CD4-positive, alpha-beta T cell treated with Interleukin-6 for 4 hours (primary cell): ENCODE data around the gene CNPPD1.
A peak's percentile ranks its signal among the peaks of the same experiment; 100 is the strongest.
"Not testable (repeated sequence)": the region's sequence is repeated elsewhere in the genome, so short reads cannot be mapped to it uniquely, and the experiment has no call there.

Experiments used
- DNase-seq: peaks from one replicate; pipeline ENCODE4 v3.0.0-alpha.2; 2020; ENCODE audit warnings: mixed read lengths

The CNPPD1 gene

GRCh38 chr2:219207884-219208740 is 31.4 kb upstream of the CNPPD1 start:
- no peak for DNase-seq

GRCh38 chr2:219207134-219207883 is 30.6 kb upstream of the CNPPD1 start:
- no peak for DNase-seq

DNA sequence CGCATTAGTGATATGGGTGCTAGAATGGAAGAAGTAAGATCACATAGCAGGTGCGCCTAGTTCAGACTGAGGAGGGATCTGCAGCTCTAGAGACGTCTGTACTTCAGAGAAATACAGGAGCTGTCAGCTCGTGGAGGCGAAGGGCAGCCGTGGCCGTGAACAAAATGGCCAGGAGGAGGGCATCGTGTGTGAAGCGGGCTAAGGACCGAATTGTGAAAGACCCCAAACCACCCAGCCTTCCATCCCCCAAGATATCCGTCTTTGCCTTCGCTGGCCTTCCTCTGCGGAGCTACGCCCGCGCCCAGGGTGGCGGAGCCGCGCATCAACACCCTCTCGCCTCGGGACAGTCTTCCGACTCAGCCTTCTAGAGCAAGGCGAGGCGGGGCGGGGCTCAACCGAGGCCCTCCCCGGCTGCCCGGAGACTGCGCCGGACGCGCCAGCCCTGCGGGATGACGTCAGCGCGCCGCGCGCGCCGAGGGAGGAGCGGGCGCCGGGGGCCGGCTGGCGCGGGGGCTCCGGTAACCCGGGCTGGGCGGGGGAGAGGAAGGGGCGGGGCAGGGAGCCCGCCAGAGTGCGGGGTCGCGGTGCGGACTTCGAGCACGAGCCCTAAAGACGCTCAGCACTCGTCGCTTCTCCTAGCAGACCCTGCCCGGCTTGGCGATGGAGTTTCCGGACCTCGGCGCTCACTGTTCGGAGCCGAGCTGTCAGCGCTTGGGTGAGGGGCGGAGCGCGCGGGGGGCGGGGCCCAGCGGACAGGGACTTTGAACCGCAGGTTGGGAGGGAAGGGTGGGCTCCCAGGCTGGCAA is 29.8 kb upstream of the CNPPD1 start, which contains the start of gene ZFAND2B:
TSS of gene ZFAND2B (plus strand) at position 455 of the 806 bp plus-strand sequence. CDS start at position 661, 206 bp downstream.
- DNase-seq = peak; percentile 97

DNA sequence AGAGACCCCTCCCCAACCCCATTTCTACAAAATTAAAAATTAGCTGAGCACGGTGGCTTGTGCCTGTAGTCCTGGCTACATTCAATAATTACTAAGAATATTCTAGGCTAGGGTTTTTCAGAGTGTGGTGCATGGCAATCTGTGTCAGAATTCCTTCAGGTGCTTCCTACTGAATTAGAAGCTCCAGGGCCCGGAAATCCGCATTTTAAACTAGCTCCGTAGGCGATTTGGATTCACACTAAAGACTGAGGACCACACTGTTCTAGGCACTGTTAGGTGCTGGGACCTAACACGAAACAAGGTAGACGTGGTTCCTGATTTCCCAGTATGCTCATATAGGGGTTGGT is 29.2 kb upstream of the CNPPD1 start:
- no peak for DNase-seq

DNA sequence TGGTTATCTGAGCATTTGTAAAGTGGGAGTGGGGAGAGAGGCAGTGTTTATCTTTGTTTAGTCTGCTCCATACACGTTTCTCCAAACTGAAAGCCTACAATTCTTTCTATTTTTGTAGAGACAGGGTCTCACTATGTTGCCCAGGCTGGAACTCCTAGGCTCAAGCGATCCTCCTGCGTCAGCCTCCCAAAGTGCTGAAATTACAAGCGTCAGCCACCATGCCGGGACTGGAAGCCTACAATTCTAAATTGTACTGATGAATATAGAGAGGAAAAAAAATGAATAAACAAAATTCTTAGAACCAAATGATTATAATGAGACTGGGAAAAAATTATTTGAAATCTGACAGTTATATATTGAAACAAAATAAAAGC is 28.4 kb upstream of the CNPPD1 start:
- no peak for DNase-seq

DNA sequence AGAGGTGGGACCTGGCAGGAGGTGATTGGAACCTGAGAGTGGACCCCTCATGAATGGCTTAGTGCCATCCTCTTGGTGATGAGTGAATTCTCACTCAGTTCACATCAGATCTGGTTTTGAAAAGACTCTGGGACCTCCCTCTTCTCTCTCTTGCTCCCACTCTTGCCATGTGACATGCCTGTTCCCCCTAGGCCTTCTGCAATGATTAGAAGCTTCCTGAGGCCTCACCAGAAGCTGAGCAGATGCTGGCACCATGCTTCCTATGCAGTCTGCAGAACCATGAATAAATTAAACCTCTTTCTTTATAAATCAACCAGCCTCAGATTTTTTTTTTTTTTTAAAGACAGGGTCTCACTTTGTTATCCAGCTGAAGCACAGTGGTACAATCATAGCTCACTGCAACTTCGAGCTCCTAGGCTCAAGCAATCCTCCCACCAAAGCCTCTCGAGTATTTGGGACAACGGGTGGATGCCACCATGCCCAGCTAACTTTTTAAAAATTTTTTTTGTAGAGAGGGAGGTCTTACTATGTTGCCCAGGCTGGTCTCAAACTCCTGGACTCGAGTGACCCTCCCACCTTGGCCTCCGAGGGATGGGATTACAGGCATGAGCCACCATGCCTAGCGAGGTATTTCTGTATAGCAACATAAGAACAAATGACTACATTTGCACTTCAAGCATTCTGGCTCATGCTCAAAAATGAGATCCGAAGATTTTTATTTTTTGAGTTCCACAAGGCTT is 27.9 kb upstream of the CNPPD1 start:
- DNase-seq = no peak

GRCh38 chr2:219201331-219201730 is 24.6 kb upstream of the CNPPD1 start:
- DNase-seq = not testable (repeated sequence)

DNA sequence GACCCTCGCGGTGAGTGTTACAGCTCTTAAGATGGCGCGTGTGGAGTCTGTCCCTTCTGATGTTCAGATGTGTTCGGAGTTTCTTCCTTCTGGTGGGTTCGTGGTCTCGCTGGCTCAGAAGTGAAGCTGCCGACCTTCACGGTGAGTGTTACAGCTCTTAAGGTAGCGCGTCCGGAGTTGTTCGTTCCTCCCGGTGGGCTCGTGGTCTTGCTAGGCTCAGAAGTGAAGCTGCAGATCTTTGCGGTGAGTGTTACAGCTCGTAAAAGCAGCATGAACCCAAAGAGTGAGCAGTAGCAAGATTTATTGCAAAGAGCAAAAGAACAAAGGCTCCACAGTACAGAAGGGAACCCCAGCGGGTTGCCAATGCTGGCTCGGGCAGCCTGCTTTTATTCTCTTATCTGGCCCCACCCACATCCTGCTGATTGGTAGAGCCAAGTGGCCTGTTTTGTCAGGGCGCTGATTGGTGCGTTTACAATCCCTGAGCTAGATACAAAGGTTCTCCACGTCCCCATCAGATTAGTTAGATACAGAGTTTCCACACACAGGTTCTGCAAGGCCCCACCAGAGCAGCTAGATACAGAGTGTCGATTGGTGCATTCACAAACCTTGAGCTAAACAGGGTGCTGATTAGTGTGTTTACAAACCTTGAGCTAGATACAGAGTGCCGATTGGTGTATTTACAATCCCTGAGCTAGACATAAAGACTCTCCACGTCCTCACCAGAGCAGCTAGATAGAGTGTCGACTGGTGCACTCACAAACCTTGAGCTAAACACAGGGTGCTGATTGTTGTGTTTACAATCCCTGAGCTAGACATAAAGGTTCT is 24.0 kb upstream of the CNPPD1 start:
- peak; percentile 32 for DNase-seq

DNA sequence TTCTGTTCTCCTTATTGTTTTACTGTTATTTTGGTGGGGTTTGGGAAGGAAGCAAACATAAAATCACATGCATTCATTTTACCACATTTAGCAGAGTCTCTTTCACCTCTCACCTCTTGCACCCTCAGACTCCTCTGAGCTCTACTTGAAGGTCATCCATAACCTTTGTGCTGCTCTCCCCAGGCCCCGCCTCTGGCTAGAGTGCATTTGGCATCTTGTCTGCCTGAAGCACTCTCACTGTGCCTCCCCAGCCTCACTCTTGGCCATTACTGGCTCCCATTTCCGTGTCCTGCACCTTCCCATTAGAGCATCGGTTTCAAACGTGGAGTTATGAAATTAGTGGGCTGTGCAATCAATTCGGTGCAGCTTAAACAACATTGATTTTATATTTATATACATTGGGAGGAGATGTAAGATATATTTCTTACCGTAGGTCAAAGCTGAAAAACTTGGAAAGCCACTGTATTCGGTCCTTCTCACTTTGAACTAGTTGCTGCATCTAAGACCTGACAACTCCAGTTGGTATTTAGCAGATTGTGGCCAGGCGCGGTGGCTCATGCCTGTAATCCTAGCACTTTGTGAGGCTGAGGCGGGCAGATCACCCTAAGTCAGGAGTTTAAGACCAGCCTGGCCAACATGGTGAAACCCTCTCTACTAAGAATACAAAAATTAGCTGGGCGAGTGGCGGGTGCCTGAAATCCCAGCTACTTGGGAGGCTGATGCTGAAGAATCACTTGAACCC is 22.9 kb upstream of the CNPPD1 start:
- no peak for DNase-seq

DNA sequence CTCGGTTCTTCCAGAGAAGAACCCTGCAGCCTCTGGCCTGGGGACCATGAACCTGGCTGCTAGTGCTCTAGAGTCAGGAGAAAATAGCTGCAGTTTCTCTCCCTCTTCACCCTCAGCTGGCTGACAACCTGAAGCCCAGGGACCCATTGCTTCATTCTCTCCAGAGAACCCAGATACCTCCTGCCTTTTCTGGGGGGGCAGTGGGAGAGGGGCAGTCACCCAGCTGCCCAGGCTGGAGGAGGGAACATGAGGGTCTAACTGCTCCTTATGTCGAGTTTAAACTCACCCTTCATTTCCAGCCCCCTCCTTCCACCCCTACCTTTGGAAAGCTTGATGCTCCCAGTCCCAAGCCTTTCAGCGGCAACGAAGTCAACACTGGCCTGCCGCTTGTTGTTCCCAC is 22.2 kb upstream of the CNPPD1 start:
- no peak for DNase-seq

DNA sequence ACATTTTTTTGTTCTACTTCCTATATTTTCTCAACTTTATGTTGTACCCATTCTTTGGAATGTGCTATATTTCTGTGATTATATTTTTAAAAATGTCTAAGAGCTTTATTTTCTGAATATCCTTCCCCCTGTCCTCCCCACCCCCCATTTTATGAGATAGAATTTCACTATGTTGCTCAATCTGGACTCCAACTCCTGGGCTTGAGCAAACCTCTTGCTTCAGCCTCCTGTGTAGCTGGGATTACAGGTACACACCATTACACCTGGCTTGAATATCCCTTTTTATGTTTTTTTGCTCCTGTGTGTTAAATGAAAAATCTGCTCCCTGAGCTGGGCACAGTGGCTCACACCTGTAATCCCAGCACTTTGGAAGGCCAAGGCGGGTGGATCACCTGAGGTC is 20.7 kb upstream of the CNPPD1 start:
- no peak for DNase-seq

DNA sequence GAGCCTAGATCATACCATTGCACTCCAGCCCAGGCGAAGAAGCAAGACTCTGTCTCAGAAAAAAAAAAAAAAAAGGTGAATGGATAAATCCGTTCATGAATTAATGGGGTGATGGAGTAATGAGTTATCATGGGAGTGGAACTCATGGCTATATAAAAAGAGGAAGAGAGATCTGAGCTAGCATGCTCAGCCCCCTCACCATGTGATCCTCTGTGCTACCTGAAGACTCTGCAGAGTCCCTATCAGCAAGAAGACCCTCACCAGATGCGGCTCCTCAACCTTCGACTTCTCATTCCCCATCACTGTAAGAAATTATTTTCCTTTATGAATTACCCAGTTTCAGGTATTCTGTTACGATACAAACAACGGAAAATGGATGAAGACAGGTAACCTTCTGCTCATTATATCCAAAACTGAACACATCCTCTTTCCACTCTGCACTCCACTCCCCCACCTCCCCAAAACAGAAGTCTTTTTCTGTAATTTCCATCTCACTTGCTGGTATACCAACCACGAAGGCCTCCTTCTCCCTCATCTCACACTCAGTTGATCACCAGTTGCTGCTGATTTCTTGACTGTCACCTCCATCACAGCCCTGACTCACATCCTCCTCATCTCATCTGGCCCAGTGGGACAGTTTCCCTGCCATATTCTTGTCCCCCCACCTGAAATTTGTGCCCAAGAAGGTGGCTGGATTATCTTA is 10.2 kb upstream of the CNPPD1 start:
- no peak for DNase-seq

GRCh38 chr2:219184121-219184520 is 7.4 kb upstream of the CNPPD1 start:
- DNase-seq = no peak

- DNase-seq = no peak
These were observed 6.5 kb upstream of the CNPPD1 start for GRCh38 chr2:219183151-219183772.

DNA sequence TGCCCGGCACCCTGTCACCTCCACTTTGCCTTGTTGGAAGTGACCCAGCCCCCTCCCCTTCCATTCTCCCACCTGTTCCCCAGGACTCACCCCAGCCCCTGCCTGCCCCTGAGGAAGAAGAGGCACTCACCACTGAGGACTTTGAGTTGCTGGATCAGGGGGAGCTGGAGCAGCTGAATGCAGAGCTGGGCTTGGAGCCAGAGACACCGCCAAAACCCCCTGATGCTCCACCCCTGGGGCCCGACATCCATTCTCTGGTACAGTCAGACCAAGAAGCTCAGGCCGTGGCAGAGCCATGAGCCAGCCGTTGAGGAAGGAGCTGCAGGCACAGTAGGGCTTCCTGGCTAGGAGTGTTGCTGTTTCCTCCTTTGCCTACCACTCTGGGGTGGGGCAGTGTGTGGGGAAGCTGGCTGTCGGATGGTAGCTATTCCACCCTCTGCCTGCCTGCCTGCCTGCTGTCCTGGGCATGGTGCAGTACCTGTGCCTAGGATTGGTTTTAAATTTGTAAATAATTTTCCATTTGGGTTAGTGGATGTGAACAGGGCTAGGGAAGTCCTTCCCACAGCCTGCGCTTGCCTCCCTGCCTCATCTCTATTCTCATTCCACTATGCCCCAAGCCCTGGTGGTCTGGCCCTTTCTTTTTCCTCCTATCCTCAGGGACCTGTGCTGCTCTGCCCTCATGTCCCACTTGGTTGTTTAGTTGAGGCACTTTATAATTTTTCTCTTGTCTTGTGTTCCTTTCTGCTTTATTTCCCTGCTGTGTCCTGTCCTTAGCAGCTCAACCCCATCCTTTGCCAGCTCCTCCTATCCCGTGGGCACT is 5.8 kb upstream of the CNPPD1 start:
- peak; percentile 24 for DNase-seq

DNA sequence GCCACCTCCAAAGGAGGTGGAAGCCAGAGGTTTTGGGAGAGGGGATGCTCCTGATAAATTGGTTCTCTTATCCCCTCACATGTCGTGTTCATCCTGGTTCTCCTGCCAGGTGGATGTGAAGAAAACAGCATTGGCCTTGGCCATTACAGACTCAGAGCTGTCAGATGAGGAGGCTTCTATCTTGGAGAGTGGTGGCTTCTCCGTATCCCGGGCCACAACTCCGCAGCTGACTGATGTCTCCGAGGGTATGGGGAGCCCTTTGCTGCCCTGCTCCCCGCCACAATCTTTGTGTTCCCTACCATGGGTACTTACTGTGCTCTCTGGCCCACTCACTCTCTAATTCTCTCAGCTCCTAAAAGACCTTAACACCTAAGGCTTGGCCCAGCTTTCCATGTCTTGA is 4.8 kb upstream of the CNPPD1 start:
- DNase-seq = no peak

DNA sequence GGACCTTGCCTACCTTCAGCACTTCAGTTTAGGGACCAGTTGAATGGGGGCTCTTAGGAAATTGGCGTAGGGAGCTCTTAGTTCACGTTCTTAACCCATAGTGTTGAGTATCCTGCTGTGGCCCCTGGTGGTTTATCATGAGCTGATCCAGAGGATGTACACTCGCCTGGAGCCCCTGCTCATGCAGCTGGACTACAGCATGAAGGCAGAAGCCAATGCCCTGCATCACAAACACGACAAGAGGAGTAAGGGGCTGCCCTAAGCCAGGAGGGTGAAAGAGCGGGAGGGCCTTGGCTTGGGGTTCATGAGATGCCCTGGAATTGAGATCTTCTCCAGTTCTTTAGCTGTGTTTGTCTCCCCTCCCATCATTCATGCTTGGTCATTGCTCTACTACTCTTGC is 4.2 kb upstream of the CNPPD1 start:
- no peak for DNase-seq

GRCh38 chr2:219179601-219180465 is 3.1 kb upstream of the CNPPD1 start:
- DNase-seq = no peak
